Measurements from ENCODE around the gene EGLN2.
A peak's percentile ranks its signal among the peaks of the same experiment; 100 is the strongest.
"Not testable (repeated sequence)": the region's sequence is repeated elsewhere in the genome, so short reads cannot be mapped to it uniquely, and the experiment has no call there.

The EGLN2 gene

DNA sequence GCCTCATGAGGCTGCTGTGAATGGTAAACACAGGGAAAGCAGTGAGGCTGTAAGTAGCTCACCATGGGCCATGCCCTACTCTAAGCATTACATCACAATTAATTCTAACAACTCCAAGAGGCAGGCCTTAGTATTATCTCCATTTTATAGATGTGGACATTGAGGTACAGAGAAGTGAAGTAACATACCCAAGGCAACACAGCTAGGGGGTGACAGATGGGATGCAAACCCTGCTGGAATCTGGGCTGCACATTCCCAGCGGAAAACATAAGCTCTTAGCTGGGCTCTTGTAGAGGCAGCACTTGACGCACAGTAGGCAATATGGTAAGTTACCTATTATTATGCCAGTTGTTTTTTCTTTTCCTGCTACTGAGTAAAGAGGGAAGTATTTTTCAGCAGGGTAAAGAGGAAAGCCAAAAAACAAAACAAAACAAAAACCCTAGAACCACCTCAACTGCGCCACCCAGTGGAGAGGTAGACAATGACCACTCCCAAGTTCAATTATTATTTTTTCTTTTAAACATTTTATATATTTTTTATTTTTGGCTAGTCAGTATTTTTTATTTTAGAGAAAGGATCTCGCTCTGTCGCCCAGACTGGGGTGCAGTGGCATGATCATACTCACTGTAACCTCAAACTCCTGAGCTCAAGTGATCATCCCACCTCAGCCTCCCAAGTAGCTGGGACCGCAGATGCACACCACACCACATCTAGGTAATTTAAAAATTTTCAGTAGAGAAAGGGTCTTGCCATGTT, 20.7 kb downstream of the EGLN2 start:
- peak; percentile 5 for DNase-seq

DNA sequence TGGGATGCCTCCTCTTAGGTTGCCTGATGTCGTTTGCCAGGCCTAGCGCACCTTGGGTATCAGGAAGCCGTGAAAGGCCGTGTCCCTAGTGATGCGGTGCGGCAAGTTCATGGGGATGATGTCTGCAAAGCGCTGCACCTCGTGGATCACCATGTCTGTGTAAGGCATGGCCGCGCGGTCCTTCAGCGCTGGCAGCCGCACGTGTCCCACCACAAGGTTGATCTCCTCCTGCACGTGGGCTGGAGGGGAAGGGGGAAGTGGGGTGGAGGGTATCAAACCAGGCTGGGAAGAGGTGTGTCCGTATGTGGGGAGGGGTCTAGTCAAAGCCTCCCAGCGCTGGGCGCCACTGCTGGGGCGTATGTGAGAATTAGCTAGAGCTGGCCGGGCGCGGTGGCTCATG, 23.2 kb downstream of the EGLN2 start:
- DNase-seq, result no peak

DNA sequence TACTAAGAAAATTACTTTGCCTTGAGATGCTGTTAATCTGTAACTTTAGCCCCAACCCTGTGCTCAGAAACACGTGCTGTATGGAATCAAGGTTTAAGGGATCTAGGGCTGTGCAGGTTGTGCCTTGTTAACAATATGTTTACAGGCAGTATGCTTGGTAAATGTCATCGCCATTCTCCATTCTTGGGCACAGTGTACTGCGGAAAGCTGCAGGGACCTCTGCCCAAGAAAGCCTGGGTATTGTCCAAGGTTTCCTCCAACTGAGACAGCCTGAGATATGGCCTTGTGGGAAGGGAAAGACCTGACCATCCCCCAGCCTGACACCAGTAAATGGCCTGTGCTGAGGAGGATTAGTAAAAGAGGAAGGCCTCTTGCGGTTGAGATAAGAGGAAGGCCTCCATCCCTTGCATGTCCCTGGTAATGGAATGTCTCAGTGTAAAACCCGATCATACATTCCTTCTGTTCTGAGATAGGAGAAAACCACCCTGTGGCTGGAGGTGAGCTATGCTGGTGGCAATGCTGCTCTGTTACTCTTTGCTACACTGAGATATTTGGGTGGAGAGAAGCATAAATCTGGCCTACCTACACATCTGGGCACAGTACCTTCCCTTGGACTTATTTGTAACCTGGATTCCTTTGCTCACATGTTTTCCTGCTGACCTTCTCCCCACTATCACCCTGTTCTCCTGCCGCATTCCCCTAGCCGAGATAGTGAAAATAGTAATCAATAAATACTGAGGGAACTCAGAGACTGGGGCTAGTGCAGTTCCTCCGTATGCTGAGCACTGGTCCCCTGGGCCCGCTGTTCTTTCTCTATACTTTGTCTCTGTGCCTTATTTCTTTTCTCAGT, 23.9 kb downstream of the EGLN2 start:
- DNase-seq, result not testable (repeated sequence)

GRCh38 chr19:40824916-40825315, 25.9 kb downstream of the EGLN2 start:
- DNase-seq, result not testable (repeated sequence)

- DNase-seq, result not testable (repeated sequence)
Observed at GRCh38 chr19:40825460-40826095, 26.6 kb downstream of the EGLN2 start.

- DNase-seq, result not testable (repeated sequence)
Observed at GRCh38 chr19:40826312-40826698, 27.3 kb downstream of the EGLN2 start.

GRCh38 chr19:40826699-40827385, 27.9 kb downstream of the EGLN2 start:
- DNase-seq, result not testable (repeated sequence)

- DNase-seq, result no peak
Observed at GRCh38 chr19:40827386-40828247, 28.6 kb downstream of the EGLN2 start.

GRCh38 chr19:40829205-40829604, 30.2 kb downstream of the EGLN2 start:
- no peak for DNase-seq

GRCh38 chr19:40830741-40831140, 31.8 kb downstream of the EGLN2 start:
- DNase-seq, result not testable (repeated sequence)

GRCh38 chr19:40831502-40832430, 32.8 kb downstream of the EGLN2 start:
- peak; percentile 11 for DNase-seq

DNA sequence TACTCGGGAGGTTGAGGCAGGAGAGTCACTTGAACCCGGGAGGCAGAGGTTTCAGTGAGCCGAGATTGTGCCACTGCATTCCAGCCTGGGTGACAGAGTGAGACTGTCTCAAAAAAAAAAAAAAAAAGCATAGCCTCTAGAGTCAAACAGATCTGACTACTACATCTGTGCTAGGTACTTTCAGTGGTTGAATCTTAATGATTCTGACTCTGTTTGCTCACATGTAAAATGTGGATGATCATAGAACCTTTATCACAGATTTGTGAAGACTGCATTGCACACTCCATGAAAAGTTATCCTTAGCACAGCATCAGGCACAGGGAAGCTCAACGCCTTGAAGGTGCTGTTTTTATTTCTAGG, 33.4 kb downstream of the EGLN2 start:
- DNase-seq, result not testable (repeated sequence)

DNA sequence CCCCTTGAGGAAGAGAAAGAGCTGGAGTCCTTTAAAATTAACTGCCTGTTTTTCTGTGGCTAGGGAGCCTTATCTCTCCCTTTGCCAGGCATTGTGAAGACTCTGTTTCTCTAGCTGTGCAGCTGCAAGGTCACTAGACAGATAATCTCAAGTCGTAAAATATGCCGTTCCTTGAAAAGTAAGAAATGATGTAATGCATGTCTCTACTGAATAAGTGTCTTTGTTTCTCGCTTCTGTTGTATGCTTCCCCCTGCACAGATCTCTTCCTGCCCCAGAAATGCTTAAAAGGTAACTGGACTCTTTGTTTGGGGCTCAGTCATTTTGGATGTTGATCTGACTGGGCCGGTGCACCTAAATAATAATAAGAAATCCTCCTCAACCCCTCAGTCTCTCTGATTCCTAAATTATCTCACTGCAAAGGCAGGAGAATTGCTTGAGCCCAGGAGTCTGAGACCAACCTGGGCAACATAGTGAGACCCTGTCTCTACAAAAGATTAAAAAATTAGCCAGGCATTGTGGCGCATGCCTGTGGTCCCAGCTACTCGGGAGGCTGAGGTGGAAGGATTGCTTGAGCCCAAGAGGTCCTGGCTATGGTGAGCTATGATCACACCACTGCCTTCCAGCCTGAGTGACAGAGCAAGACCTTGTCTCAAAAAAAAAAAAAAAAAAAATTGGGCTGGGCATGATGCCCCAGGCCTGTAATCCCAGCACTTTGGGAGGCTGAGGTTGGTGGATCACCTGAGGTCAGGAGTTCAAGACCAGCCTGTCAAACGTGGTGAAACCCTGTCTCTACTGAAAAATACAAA, 34.9 kb downstream of the EGLN2 start:
- DNase-seq, result not testable (repeated sequence)

DNA sequence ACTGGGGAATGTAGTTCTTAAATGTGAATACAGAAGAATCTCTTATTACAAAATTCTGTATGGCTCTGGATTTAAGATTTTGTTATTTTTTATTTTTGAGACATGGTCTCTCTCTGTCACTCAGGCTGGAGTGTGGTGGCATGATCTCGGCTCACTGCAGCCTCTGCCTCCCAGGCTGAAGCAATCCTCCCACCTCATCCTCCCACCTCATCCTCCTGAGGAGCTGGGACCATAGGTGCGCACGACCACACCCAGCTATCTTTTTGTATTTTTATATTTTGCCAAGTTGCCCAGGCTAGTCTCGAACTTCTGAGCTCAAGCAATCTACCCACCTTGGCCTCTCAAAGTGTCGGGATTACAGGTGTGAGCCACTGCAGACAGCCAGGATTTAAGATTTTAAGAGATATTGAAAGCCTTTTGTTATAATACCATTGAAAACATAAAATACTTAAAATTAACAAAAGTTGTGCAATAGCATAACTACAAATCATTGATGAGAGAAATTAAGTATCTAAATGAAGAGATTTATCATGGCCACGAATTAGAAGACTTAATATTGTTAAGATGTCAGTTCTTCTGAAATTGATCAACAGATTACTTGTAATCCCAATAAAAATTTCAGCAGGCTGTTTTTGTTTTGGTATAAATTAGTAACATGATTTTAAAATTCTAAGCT, 37.9 kb downstream of the EGLN2 start:
- no peak for DNase-seq

DNA sequence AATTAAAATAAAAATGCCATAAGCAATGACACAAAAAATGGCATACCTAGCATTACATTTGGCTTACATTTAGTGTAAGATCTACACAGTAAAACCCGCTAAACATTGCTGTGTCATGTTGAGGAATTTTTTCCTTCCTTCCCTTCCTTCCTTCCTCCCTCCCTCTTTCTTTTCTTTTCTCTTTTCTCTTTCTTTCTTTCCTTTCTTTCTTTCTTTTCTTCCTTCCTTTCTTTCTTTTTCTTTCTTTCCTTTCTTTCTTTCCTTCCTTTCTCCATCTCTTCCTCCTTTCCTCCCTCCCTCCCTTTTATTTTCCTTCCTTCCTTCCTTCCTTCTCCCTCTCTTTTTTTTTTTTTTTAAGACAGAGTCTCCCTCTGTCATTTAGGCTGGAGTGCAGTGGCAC, 39.5 kb downstream of the EGLN2 start:
- not testable (repeated sequence) for DNase-seq

GRCh38 chr19:40842012-40842411, 43.0 kb downstream of the EGLN2 start:
- DNase-seq, result not testable (repeated sequence)

GRCh38 chr19:40842997-40843652, 44.1 kb downstream of the EGLN2 start:
- not testable (repeated sequence) for DNase-seq

- not testable (repeated sequence) for DNase-seq
Observed at GRCh38 chr19:40843653-40844052, 44.7 kb downstream of the EGLN2 start.

GRCh38 chr19:40846722-40847121, 47.7 kb downstream of the EGLN2 start:
- DNase-seq, result not testable (repeated sequence)
